Stimulated activated CD4-positive, alpha-beta T cell treated with anti-CD3 and anti-CD28 coated beads, Interleukin-15, amount 100 ng/mL, for 1 hour (primary cell): Measurements from ENCODE around the gene CYFIP1.

Experiments used
- DNase-seq, 2 donors: peaks; one replicate each; pipeline ENCODE4 v3.0.0-alpha.2; 2020; ENCODE audit warnings: low read depth in 1 of 2, low spot score in 1 of 2

The CYFIP1 gene

DNA sequence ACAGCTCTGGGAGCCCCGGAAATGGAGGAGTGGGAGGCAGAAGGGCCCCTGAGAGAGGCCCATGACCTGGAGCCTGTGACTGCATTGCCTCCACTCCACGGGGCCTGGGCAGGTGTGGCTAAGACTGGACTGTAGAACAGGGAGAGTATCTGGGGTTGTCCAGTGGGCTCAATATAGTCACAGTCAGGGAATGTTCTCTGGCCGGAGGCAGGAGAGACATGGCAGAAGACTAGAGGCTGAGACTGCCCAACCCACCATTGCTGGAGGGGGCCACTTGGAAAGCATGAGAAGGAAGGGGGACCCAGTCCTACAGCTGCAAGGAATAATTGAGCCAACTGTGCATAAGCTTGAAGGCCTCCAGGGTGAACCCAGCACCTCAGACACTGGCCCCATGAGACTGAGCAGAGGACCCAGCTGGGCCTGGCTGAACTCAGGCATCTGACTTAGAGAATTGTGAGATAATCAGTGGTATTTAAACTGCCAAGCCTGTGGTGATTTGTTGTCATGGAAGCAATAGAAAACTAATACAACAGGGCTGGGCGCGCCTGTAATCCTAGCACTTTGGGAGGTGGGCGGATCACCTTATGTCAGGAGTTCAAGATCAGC is 108.6 kb downstream of the CYFIP1 start:
- DNase-seq: no peak

DNA sequence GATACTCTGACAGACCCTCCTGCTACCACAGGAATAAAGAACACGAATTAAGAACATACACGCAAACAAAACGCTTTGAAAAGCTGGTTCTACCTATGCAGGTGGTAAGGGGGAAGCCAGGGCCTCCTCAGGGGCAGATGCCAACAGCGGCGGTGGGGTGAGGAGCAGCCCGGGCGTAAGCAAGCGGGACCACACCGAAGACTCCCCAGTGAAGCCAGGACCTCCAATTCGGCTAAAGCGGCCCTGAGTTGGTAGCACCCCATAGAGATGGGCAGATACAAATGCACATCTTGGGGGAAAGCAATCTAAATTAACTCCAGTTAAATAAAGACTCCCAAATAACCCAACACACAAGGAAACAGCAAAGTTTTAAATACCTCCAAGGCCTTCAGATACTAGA is 109.3 kb downstream of the CYFIP1 start:
- DNase-seq: no peak

- DNase-seq: no peak
Measured at GRCh38 chr15:22869856-22870255, 110.3 kb downstream of the CYFIP1 start.

GRCh38 chr15:22868928-22869327 is 111.2 kb downstream of the CYFIP1 start:
- DNase-seq: no peak

GRCh38 chr15:22868495-22868894 is 111.7 kb downstream of the CYFIP1 start:
- no peak for DNase-seq

GRCh38 chr15:22867886-22868285 is 112.3 kb downstream of the CYFIP1 start:
- DNase-seq: no peak

DNA sequence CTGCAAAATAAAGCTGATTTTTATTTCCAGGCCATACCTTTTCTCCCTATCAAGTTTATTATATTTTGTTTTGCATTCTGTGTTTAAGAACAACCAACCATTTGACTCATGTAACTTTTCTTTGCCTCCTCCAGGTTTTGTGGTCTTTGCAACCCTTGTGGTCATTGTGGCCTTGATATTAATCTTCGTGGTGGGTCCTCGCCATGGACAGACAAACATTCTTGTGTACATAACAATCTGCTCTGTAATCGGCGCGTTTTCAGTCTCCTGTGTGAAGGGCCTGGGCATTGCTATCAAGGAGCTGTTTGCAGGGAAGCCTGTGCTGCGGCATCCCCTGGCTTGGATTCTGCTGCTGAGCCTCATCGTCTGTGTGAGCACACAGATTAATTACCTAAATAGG is 114.1 kb downstream of the CYFIP1 start:
- DNase-seq: no peak

DNA sequence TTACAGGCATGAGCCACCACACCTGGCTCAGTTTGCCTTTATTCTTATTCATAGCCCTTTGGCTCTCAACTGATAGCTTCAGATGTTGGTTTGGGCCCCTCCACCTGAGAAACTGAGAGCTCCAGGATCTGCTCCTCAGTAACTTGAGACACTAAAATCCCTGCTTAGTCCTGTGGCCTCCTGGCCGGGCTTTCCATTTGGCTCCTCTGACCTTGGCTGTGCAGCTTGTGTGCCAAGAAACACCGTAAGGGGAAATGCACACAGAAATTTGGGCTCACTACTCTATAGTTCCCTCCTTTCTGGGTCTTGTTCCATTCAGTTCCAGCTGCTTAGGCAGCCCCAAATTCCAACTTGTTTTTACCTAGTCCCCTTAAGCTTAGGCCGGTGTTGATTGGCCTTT is 116.8 kb downstream of the CYFIP1 start:
- no peak for DNase-seq

DNA sequence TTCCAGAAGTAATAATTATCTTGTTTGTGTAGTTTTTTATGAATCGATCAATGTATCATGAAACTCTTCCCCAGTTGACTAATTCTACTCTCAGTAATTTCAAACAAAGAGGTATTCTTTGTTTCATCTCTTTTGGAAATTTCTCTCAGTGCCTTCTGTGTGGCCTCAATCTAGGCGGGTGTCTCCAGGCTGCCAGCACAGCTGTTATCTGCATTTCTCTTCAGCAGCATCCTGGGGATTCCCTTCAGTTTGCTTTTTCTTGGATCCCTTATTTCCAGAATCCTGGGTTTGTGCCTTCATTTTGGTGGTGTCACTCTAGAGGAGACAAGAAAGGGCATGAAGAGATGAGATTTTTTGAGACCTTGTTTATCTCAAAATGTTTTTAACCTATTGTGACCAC is 119.0 kb downstream of the CYFIP1 start:
- DNase-seq: no peak

GRCh38 chr15:22856659-22857058 is 123.5 kb downstream of the CYFIP1 start:
- DNase-seq: no peak

GRCh38 chr15:22855791-22856190 is 124.4 kb downstream of the CYFIP1 start:
- no peak for DNase-seq

- DNase-seq: no peak
Measured at GRCh38 chr15:22851513-22851912, 128.7 kb downstream of the CYFIP1 start.

- DNase-seq: no peak
Measured at GRCh38 chr15:22850055-22850454, 130.1 kb downstream of the CYFIP1 start.

DNA sequence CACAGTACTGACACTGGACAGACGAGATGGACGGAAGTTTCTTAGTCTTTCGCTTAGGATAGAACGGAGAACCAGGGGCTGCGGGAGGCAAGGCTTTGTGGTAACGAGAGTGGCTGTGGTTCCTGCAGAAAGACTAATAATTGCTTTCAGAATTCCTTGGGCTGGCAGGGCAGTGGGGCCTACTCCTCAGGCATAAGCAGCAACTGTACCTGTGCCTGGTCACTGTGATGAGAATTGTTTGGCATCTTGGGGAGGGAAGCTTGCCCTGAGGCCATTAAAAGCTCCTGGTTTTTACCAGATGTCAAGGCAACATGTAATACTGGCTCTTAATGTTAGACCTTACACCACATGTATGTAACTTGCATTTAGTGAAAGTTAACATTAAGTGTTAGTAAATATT is 134.1 kb downstream of the CYFIP1 start:
- no peak for DNase-seq

DNA sequence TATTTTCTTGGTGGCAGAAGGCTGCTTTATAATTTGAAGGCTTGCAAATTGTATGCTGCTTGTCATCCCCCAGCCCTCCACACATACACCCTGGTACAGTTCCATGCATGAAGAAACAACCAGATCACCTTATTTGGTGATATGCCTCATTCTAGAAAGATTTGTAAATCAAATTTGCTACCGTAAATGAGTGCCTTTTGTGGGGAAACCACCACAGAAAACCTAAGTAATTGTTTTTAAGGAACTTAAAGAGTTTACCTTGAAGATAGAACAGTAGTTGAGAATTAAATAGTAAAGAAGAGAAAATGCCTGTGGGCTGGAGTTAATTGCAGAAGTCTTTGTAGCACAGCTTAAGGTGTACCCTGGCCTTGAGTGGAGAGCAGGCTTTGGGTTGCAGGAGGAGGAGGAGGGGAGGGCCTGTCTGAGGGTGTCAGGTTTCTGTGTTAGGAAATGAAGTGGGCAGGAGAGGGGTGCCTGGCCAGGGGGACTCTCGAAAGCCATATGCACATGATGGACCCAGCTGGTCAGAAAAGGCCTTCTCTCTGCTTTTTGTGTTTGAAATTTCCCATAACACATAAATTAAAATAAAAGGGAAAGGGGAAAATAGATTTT is 134.8 kb downstream of the CYFIP1 start:
- DNase-seq: no peak

- no peak for DNase-seq
Measured at GRCh38 chr15:22844421-22845288, 135.5 kb downstream of the CYFIP1 start.

GRCh38 chr15:22839046-22839695 is 141.0 kb downstream of the CYFIP1 start:
- DNase-seq: no peak

GRCh38 chr15:22838292-22839042 is 141.7 kb downstream of the CYFIP1 start, which contains the start of gene NIPA2:
Gene NIPA2 (plus strand): TSS chr15:22838666. CDS start chr15:22851732, 13,066 bp downstream.
- DNase-seq: peak; percentile 99

GRCh38 chr15:22831473-22831872 is 148.7 kb downstream of the CYFIP1 start:
- DNase-seq: no peak

DNA sequence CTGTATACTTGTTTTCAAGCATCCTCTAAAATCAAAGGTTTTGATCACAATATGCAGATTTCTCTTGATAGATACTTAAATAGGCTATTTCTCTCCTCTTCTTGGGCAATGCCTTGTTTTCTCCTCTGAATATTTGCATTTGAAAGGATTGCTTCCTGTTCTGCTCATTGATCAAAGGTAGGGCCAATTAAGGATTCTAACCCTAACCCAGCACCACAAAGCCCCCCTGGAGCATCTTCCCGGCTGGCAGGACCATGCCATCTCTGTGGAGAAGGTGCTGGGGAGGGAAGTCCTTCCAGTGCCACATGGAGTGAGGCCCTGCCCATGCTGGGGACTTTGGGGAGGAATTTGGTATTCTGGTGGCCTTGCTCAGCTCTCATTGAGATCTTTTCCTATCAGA is 153.0 kb downstream of the CYFIP1 start:
- no peak for DNase-seq
